ENCODE results near the gene IGFBP3. TPM values are rescaled to one million over a fixed set of nuclear protein-coding genes. Genes with fewer than 3 reads are reported as not detected.

The IGFBP3 gene
- total and polyA plus RNA-seq, 9 of the 15 experiments (the other 6 are each of a cell fraction or from before 2014, with no cell fraction given): 0.08 to 0.22 (median 0.10) TPM; not detected in 5

- TF ChIP-seq, protein P1, sequence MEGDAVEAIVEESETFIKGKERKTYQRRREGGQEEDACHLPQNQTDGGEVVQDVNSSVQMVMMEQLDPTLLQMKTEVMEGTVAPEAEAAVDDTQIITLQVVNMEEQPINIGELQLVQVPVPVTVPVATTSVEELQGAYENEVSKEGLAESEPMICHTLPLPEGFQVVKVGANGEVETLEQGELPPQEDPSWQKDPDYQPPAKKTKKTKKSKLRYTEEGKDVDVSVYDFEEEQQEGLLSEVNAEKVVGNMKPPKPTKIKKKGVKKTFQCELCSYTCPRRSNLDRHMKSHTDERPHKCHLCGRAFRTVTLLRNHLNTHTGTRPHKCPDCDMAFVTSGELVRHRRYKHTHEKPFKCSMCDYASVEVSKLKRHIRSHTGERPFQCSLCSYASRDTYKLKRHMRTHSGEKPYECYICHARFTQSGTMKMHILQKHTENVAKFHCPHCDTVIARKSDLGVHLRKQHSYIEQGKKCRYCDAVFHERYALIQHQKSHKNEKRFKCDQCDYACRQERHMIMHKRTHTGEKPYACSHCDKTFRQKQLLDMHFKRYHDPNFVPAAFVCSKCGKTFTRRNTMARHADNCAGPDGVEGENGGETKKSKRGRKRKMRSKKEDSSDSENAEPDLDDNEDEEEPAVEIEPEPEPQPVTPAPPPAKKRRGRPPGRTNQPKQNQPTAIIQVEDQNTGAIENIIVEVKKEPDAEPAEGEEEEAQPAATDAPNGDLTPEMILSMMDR (IDR thresholded peaks at IDR 0.05 in 2 of 3, conservative IDR thresholded peaks at IDR 0.05 in 1 of 3; ENCODE audit: insufficient read depth in 2 of 3, low read depth in 1 of 3, low read length in 3 of 3): peak; percentile 73 to 85 (median 76)
- TF ChIP-seq, protein P2, sequence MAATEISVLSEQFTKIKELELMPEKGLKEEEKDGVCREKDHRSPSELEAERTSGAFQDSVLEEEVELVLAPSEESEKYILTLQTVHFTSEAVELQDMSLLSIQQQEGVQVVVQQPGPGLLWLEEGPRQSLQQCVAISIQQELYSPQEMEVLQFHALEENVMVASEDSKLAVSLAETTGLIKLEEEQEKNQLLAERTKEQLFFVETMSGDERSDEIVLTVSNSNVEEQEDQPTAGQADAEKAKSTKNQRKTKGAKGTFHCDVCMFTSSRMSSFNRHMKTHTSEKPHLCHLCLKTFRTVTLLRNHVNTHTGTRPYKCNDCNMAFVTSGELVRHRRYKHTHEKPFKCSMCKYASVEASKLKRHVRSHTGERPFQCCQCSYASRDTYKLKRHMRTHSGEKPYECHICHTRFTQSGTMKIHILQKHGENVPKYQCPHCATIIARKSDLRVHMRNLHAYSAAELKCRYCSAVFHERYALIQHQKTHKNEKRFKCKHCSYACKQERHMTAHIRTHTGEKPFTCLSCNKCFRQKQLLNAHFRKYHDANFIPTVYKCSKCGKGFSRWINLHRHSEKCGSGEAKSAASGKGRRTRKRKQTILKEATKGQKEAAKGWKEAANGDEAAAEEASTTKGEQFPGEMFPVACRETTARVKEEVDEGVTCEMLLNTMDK (IDR thresholded peaks at IDR 0.05; ENCODE audit: borderline replicate concordance, insufficient read depth, low read depth, low read length, poor library complexity, severe bottlenecking): peak; percentile 78
- TF ChIP-seq REST (IDR thresholded peaks at IDR 0.05; ENCODE audit: borderline replicate concordance) (peak; percentile 69; the same call in 1 of the 2 replicates), REST (CRISPR knock-in tag; IDR thresholded peaks at IDR 0.05; ENCODE audit: low read depth) (no peak), RAD21 (CRISPR knock-in tag; conservative IDR thresholded peaks at IDR 0.05 in 1 of 2, IDR thresholded peaks at IDR 0.05 in 1 of 2) (peak; percentile 75 to 76), SMC3 (conservative IDR thresholded peaks at IDR 0.05; ENCODE audit: insufficient read depth, low read depth, low read length) (peak; percentile 49; the same call in 1 of the 2 replicates), CC2D1A (IDR thresholded peaks at IDR 0.05) (0 out of 2 replicates have a peak, but pooled peaks have one; percentile 33), THAP7 (CRISPR knock-in tag; IDR thresholded peaks at IDR 0.05) (no peak), SREBF2 (CRISPR knock-in tag; IDR thresholded peaks at IDR 0.05) (no peak)
Measured at GRCh38 chr7:45923290-45923689, 2.2 kb upstream of the IGFBP3 start (continued).
